SK-N-MC (cell line): ENCODE measurements around the gene WFIKKN1.
A peak's percentile ranks its signal among the peaks of the same experiment; 100 is the strongest.

Source experiments
- DNase-seq: peaks from one replicate; pipeline ENCODE4 v3.0.0-alpha.2; 2011; ENCODE audit warnings: low read depth, low spot score
- H3K27ac ChIP-seq: fragments of 200-600 bp; sonication (generic); 2 replicates; pipeline ENCODE4 v1.5.1; 2016; ENCODE audit warnings: mixed run types
- H3K36me3 ChIP-seq: fragments of 200-600 bp; sonication (generic); 2 replicates; pipeline ENCODE4 v1.6.1; 2017; ENCODE audit warnings: antibody characterized with exemption, low read length, mixed read lengths; ENCODE audit not compliant: insufficient read depth
- H3K4me3 ChIP-seq: fragments of 200-600 bp; sonication (generic); 2 replicates; pipeline ENCODE4 v1.5.1; 2016
- H3K9ac ChIP-seq: fragments of 200-600 bp; sonication (generic); 2 replicates; pipeline ENCODE4 v1.8.0; 2017; ENCODE audit warnings: mixed run types, mixed read lengths; ENCODE audit not compliant: insufficient read length
- H3K9me3 ChIP-seq: fragments of 200-600 bp; sonication (generic); 2 replicates; pipeline ENCODE4 v1.6.1; 2017; ENCODE audit warnings: low read depth, mild to moderate bottlenecking, antibody characterized with exemption, low read length, moderate library complexity, mixed read lengths
- EZH2 ChIP-seq: fragments of 200-600 bp; sonication (generic); IDR thresholded peaks from one replicate; pipeline ENCODE4 v1.6.1; 2017; ENCODE audit warnings: antibody characterized with exemption
- FOXP2 ChIP-seq: optimal IDR thresholded peaks from 2 replicates; pipeline ENCODE3; 2011; ENCODE audit warnings: mild to moderate bottlenecking, moderate library complexity; ENCODE audit not compliant: insufficient read depth; ENCODE audit errors: extremely low read length, control extremely low read depth
- POLR2AphosphoS5 ChIP-seq: IDR thresholded peaks from 2 replicates; pipeline ENCODE4 v1.6.1; 2012; ENCODE audit warnings: mild to moderate bottlenecking, low read depth, low read length, borderline replicate concordance

WFIKKN1 gene

GRCh38 chr16:661184-661821, 30.5 kb downstream of the WFIKKN1 start:
- Histone ChIP-seq H3K36me3 (no peaks in the 10 kb centered on the region; the same call in 1 of the 2 replicates), H3K9me3 (no peaks in the 10 kb centered on the region), H3K27ac (0 out of 2 replicates have a peak overlapping the region, but pooled peaks have one; percentile 36), H3K4me3 (no peak overlapping the region), H3K9ac (peak overlapping the region; percentile 26)
- no peak for DNase-seq
- TF ChIP-seq FOXP2 (no peak), EZH2 (no peak), POLR2AphosphoS5 (no peak)

- no peak for TF ChIP-seq EZH2
- TF ChIP-seq POLR2AphosphoS5: no peak
- TF ChIP-seq FOXP2: no peak
- no peaks in the 10 kb centered on the region; the same call in 1 of the 2 replicates for H3K36me3 ChIP-seq
- DNase-seq: no peak
- H3K9me3 ChIP-seq: no peaks in the 10 kb centered on the region
- no peak overlapping the region for H3K27ac ChIP-seq
- no peak overlapping the region for H3K9ac ChIP-seq
- no peak overlapping the region for H3K4me3 ChIP-seq
Observed at GRCh38 chr16:662095-662494, 31.3 kb downstream of the WFIKKN1 start.

GRCh38 chr16:662597-662996, 31.8 kb downstream of the WFIKKN1 start:
- DNase-seq: no peak
- no peak overlapping the region for H3K9ac ChIP-seq
- H3K9me3 ChIP-seq: no peaks in the 10 kb centered on the region
- no peak overlapping the region for H3K27ac ChIP-seq
- no peaks in the 10 kb centered on the region; the same call in 1 of the 2 replicates for H3K36me3 ChIP-seq
- TF ChIP-seq EZH2 (no peak), POLR2AphosphoS5 (no peak), FOXP2 (no peak)
- H3K4me3 ChIP-seq: no peak overlapping the region

GRCh38 chr16:666572-666971, 35.8 kb downstream of the WFIKKN1 start:
- H3K9ac ChIP-seq: no peak overlapping the region
- H3K36me3 ChIP-seq: peaks cover 25% of the 10 kb centered on the region; the same call in 1 of the 2 replicates
- no peaks in the 10 kb centered on the region for H3K9me3 ChIP-seq
- no peak overlapping the region for H3K27ac ChIP-seq
- no peak for DNase-seq
- TF ChIP-seq EZH2 (no peak), FOXP2 (no peak), POLR2AphosphoS5 (no peak)
- no peak overlapping the region for H3K4me3 ChIP-seq

- Histone ChIP-seq H3K27ac (peak overlapping the region; percentile 29; the same call in 1 of the 2 replicates), H3K4me3 (peak overlapping the region; percentile 94), H3K9me3 (no peaks in the 10 kb centered on the region), H3K36me3 (peaks cover 30% of the 10 kb centered on the region; the same call in 1 of the 2 replicates), H3K9ac (peak overlapping the region; percentile 67)
- no peak for DNase-seq
- TF ChIP-seq POLR2AphosphoS5 (no peak), FOXP2 (no peak), EZH2 (no peak)
Observed at GRCh38 chr16:667113-667779, 36.5 kb downstream of the WFIKKN1 start.

GRCh38 chr16:667780-668518, 37.2 kb downstream of the WFIKKN1 start, which contains the start of gene RHOT2:
Gene RHOT2, plus strand, starts transcription at chr16:668132. Its CDS starts 68 bp downstream, at chr16:668200.
- no peaks in the 10 kb centered on the region for H3K9me3 ChIP-seq
- no peak for TF ChIP-seq EZH2
- peak; percentile 86 for TF ChIP-seq POLR2AphosphoS5
- peak; percentile 43 for TF ChIP-seq FOXP2
- peaks cover 37% of the 10 kb centered on the region; the same call in 1 of the 2 replicates for H3K36me3 ChIP-seq
- H3K4me3 ChIP-seq: peak within 1 kb of the TSS; percentile 94
- H3K9ac ChIP-seq: peak within 1 kb of the TSS; percentile 98
- DNase-seq: no peak
- H3K27ac ChIP-seq: peak within 1 kb of the TSS; percentile 83

- Histone ChIP-seq H3K36me3 (peaks cover 42% of the 10 kb centered on the region; the same call in 1 of the 2 replicates), H3K27ac (peak overlapping the region; percentile 83), H3K9ac (peak overlapping the region; percentile 98), H3K4me3 (peak overlapping the region; percentile 94), H3K9me3 (no peaks in the 10 kb centered on the region)
- TF ChIP-seq POLR2AphosphoS5 (no peak), EZH2 (no peak), FOXP2 (no peak)
- DNase-seq: no peak
Observed at GRCh38 chr16:668519-669171, 37.9 kb downstream of the WFIKKN1 start.
